ENCODE measurements around the gene NUTM2B.
"Not testable (repeated sequence)": the region's sequence is repeated elsewhere in the genome, so short reads cannot be mapped to it uniquely, and the experiment has no call there.

Gene NUTM2B

GRCh38 chr10:79726620-79727019 lies 23.6 kb downstream of the NUTM2B start:
- DNase-seq (ENCODE audit: low read depth, low spot score), result not testable (repeated sequence)

GRCh38 chr10:79744844-79745243 lies 41.8 kb downstream of the NUTM2B start:
- not testable (repeated sequence) for DNase-seq (ENCODE audit: low read depth, low spot score)

- not testable (repeated sequence) for DNase-seq (ENCODE audit: low read depth, low spot score)
These were observed 45.5 kb downstream of the NUTM2B start for GRCh38 chr10:79748510-79748909.

- not testable (repeated sequence) for DNase-seq (ENCODE audit: low read depth, low spot score)
These were observed 50.6 kb downstream of the NUTM2B start for GRCh38 chr10:79753601-79754000.

- DNase-seq (ENCODE audit: low read depth, low spot score), result not testable (repeated sequence)
These were observed 55.4 kb downstream of the NUTM2B start for GRCh38 chr10:79758297-79758993.
